Raji (cell line): ENCODE measurements around the gene RNU11.

Experiments used
- POLR2A ChIP-seq: IDR thresholded peaks from 2 replicates; pipeline ENCODE4 v1.6.1; 2011; ENCODE audit warnings: low read depth, low read length, control low read depth; ENCODE audit not compliant: insufficient read depth

Gene RNU11

GRCh38 chr1:28648008-28648473 is 359 bp upstream of the RNU11 start:
- peak; percentile 64; the same call in 1 of the 2 replicates for TF ChIP-seq POLR2A

DNA sequence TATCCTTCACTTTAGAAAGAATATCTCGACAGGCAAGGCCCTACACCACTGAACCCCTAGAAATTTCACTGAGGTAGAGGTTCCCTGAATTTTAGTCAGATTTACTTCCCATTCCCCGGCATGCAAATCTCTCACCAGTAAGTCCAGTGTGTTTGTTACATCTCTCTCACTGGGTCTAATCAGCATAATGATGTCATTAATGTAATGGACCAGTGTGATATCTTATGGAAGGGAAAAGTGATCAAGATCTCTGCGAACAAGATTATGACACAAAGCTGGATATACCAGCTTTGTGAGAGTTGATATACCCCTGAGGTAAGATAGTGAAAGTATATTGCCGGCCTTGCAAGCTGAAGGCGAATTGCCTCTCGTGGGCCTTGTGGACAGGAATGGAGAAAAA is 7.9 kb downstream of the RNU11 start:
- no peak for TF ChIP-seq POLR2A

- TF ChIP-seq POLR2A: no peak
These were observed 15.6 kb downstream of the RNU11 start for GRCh38 chr1:28663871-28664470.

GRCh38 chr1:28666806-28667205 is 18.4 kb downstream of the RNU11 start:
- no peak for TF ChIP-seq POLR2A

- peak; percentile 52 for TF ChIP-seq POLR2A
These were observed 20.0 kb downstream of the RNU11 start, which contains the start of gene GMEB1 for GRCh38 chr1:28668191-28668955. GMEB1 (plus strand) TSS chr1:28668784; CDS start chr1:28683613, 14,829 bp downstream.

GRCh38 chr1:28668956-28669723 is 20.7 kb downstream of the RNU11 start:
- peak; percentile 10; the same call in 1 of the 2 replicates for TF ChIP-seq POLR2A

DNA sequence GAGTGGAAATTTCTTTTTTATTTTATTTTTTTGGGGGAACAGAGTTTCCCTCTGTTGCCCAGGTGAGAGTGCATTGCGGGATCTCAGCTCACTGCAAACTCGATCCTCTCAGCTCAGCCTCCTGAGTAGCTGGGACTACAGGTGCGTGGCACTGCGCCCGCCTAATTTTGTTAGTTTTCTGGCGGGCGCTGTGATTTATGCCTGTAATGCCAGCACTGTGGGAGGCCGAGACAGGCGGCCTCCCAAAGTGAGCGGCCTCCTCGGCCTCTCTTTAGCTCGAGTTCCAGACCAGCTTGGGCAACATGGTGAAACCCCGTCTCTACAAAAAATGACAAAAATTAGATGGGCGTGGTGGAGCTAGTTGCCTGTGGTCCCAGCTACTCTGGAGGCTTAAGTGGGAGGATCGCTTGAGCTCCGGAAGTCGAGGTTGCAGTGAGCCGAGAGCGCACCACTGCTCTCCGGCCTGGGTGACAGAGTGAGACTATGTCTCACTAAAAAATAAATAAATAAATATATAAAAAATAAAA is 22.9 kb downstream of the RNU11 start:
- no peak for TF ChIP-seq POLR2A

DNA sequence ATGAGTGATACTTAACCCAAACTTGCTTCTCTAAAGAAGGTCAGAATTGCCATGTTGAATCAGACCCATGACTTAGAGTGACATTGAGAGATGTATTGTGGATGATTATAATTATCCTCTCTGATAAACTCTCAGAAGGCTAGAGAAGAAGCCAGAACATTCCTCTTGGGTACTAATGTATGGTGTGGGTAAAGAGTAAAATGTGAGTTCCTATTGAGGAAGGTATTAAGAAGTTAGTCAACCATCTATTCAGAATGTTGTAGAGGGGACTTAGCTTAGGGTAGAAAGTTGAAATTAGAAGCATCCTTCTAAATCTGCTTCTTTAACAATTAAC is 27.5 kb downstream of the RNU11 start:
- TF ChIP-seq POLR2A: no peak

DNA sequence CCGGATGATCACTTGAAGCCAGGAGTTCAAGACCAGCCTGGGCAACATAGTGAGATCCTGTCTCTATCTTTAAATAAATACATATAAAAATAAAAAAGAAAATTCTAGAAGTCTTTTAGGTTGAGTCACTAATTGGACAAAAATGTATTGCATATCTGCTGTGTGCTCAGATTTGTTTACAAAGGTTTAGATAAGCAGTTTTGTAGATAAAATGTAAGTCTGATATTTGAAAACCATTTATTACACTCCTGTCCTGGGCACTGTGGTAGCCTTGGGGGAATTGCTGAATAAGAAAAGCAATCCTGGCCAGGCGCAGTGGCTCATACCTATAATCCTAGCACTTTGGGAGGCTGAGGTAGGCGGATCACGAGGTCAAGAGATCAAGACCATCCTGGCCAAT is 31.8 kb downstream of the RNU11 start:
- TF ChIP-seq POLR2A: no peak

DNA sequence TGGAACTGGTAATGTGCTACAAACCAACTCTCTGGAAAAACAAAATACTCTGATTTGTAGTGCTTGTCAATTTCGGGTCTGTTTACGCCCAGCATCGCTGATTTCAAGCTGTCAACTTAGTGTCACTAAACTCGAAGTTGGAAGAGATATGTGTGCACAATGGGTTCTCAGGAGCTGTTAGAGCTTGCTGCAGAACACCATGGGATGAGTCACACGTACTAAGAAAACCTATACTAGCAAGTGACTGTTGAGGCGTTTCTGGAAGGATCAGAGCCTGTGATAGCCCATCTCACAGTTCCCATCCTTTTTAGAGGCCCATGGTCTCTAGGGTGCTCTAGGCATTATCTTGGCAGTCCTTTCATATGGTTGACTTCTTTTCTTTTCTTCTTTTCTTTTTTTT is 34.4 kb downstream of the RNU11 start:
- no peak for TF ChIP-seq POLR2A

GRCh38 chr1:28684937-28685336 is 36.5 kb downstream of the RNU11 start:
- TF ChIP-seq POLR2A: no peak
